IPS-11a (cell line): Measurements from ENCODE around the gene UPK3BL2.
"Not testable (repeated sequence)": the region's sequence is repeated elsewhere in the genome, so short reads cannot be mapped to it uniquely, and the experiment has no call there.

ENCODE experiments used
- H3K4me3 ChIP-seq: one replicate; pipeline ENCODE4 v1.5.1; 2013; ENCODE audit warnings: low read depth, low read length, control low read depth

The UPK3BL2 gene

GRCh38 chr7:102543596-102543995, at the start of gene UPK3BL2:
TSS of gene UPK3BL2 (minus strand) at chr7:102543696. CDS start at chr7:102543636, 60 bp downstream.
- H3K4me3 ChIP-seq: not testable (repeated sequence)

- not testable (repeated sequence) for H3K4me3 ChIP-seq
These were observed 49.1 kb upstream of the UPK3BL2 start for GRCh38 chr7:102592477-102593019.

- not testable (repeated sequence) for H3K4me3 ChIP-seq
These were observed 46.4 kb upstream of the UPK3BL2 start for GRCh38 chr7:102589857-102590256.

- not testable (repeated sequence) for H3K4me3 ChIP-seq
These were observed 40.0 kb upstream of the UPK3BL2 start for GRCh38 chr7:102583495-102583894.

GRCh38 chr7:102581722-102582121, 38.2 kb upstream of the UPK3BL2 start:
- not testable (repeated sequence) for H3K4me3 ChIP-seq

- H3K4me3 ChIP-seq: not testable (repeated sequence)
These were observed 35.0 kb upstream of the UPK3BL2 start for GRCh38 chr7:102578486-102578885.

- H3K4me3 ChIP-seq: not testable (repeated sequence)
These were observed 34.1 kb upstream of the UPK3BL2 start for GRCh38 chr7:102577315-102578240.

- H3K4me3 ChIP-seq: not testable (repeated sequence)
These were observed 32.9 kb upstream of the UPK3BL2 start for GRCh38 chr7:102576363-102576762.

- not testable (repeated sequence) for H3K4me3 ChIP-seq
These were observed 31.1 kb upstream of the UPK3BL2 start for GRCh38 chr7:102574607-102575006.

GRCh38 chr7:102572261-102573239, 29.1 kb upstream of the UPK3BL2 start, which contains the start of gene POLR2J3:
TSS of gene POLR2J3 (minus strand) at chr7:102572583. CDS start at chr7:102572521, 62 bp downstream.
- peak within 1 kb of the TSS; percentile 66 for H3K4me3 ChIP-seq

GRCh38 chr7:102568620-102569019, 25.1 kb upstream of the UPK3BL2 start:
- H3K4me3 ChIP-seq: not testable (repeated sequence)

GRCh38 chr7:102550808-102551422, 7.4 kb upstream of the UPK3BL2 start, which contains the start of gene SPDYE2:
TSS of gene SPDYE2 (plus strand) at chr7:102551226. CDS start at chr7:102553256, 2,030 bp downstream.
- H3K4me3 ChIP-seq: not testable (repeated sequence)

GRCh38 chr7:102546353-102546752, 2.9 kb upstream of the UPK3BL2 start:
- H3K4me3 ChIP-seq: not testable (repeated sequence)

GRCh38 chr7:102545288-102545687, 1.8 kb upstream of the UPK3BL2 start:
- not testable (repeated sequence) for H3K4me3 ChIP-seq

- H3K4me3 ChIP-seq: not testable (repeated sequence)
These were observed 876 bp upstream of the UPK3BL2 start for GRCh38 chr7:102544372-102544771.

- not testable (repeated sequence) for H3K4me3 ChIP-seq
These were observed 725 bp downstream of the UPK3BL2 start for GRCh38 chr7:102542771-102543170.

GRCh38 chr7:102542083-102542482, 1.4 kb downstream of the UPK3BL2 start:
- H3K4me3 ChIP-seq: not testable (repeated sequence)

- H3K4me3 ChIP-seq: not testable (repeated sequence)
These were observed 2.9 kb downstream of the UPK3BL2 start for GRCh38 chr7:102540604-102541003.

- H3K4me3 ChIP-seq: not testable (repeated sequence)
These were observed 8.4 kb downstream of the UPK3BL2 start for GRCh38 chr7:102535062-102535615.

GRCh38 chr7:102532127-102532526, 11.4 kb downstream of the UPK3BL2 start:
- H3K4me3 ChIP-seq: not testable (repeated sequence)
